Measurements from ENCODE around the gene CCDC158. TPM values are rescaled to one million over a fixed set of nuclear protein-coding genes. Genes with fewer than 3 reads are reported as not detected.

Gene CCDC158
- total and polyA plus RNA-seq, 2 donors (not counting 3 experiments of a cell fraction or from before 2014, with no cell fraction given) = not detected

DNA sequence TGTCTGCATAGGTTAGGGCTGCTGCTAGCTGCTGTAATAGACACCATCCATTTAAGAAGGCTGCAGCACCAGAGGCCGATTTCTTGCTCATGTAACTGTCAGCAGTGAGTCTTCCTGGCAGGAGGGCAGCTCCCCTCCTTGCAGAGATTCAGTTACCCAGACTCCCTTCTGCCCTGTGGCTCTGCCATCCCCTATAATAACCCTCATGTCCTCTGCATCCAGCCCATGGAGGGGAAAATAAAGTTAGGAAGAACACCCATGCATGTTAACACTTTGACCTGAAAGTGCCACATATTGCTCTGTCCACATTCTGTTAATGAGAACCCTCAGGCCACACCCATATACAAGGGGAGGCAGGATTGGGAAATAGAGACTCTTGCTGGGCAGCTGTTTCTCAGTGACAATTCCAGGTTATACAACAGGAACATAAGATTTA is 109.0 kb downstream of the CCDC158 start:
- POLR2A ChIA-PET = no interaction called here
- no peak for TF ChIP-seq JUN (IDR thresholded peaks at IDR 0.05; ENCODE audit: borderline replicate concordance, insufficient read depth, insufficient read length, low read depth)
- TF ChIP-seq MYC (IDR thresholded peaks at IDR 0.05; ENCODE audit: low read depth, low read length) = no peak
- no peak for TF ChIP-seq GATA2 (IDR thresholded peaks at IDR 0.05; ENCODE audit: insufficient read depth, insufficient read length, low read depth, low read length)
- TF ChIP-seq FOS (IDR thresholded peaks at IDR 0.05; ENCODE audit: borderline replicate concordance, insufficient read depth, low read length) = no peak
- TF ChIP-seq, protein P1, sequence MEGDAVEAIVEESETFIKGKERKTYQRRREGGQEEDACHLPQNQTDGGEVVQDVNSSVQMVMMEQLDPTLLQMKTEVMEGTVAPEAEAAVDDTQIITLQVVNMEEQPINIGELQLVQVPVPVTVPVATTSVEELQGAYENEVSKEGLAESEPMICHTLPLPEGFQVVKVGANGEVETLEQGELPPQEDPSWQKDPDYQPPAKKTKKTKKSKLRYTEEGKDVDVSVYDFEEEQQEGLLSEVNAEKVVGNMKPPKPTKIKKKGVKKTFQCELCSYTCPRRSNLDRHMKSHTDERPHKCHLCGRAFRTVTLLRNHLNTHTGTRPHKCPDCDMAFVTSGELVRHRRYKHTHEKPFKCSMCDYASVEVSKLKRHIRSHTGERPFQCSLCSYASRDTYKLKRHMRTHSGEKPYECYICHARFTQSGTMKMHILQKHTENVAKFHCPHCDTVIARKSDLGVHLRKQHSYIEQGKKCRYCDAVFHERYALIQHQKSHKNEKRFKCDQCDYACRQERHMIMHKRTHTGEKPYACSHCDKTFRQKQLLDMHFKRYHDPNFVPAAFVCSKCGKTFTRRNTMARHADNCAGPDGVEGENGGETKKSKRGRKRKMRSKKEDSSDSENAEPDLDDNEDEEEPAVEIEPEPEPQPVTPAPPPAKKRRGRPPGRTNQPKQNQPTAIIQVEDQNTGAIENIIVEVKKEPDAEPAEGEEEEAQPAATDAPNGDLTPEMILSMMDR (IDR thresholded peaks at IDR 0.05; ENCODE audit: extremely low read depth in 1 of 2, insufficient read depth in 1 of 2, low read depth in 1 of 2, low read length in 2 of 2) = no peak
- no peak for TF ChIP-seq MAX (IDR thresholded peaks at IDR 0.05; ENCODE audit: insufficient read depth, insufficient read length)
- no peak for TF ChIP-seq POLR2AphosphoS5 (IDR thresholded peaks at IDR 0.05; ENCODE audit: insufficient read depth, low read depth, low read length)
- H3K4me3 ChIP-seq (replicated peaks in 1 of 3; ENCODE audit: insufficient read depth in 1 of 3, low read depth in 1 of 3, low read length in 3 of 3) = no peak overlapping the region
- no peak overlapping the region for H3K4me2 ChIP-seq (ENCODE audit: insufficient read depth, low read length)
- no peaks in the 10 kb centered on the region for H3K9me1 ChIP-seq (replicated peaks; ENCODE audit: control insufficient read depth, extremely low read depth, insufficient read depth, low read length)
- dilution Hi-C loops (cut with MboI; ENCODE audit: extremely low pct_ligation_motif_present, low sequenced_read_pairs) (no loop called here), intact Hi-C loops (cut with micrococcal nuclease) (no loop called here)
- no peaks in the 10 kb centered on the region for H3K27me3 ChIP-seq (ENCODE audit: control insufficient read depth in 2 of 2, insufficient read depth in 2 of 2, low read length in 2 of 2)
- no peaks in the 10 kb centered on the region for H4K20me1 ChIP-seq (replicated peaks; ENCODE audit: control insufficient read depth, extremely low read depth, insufficient read depth, low read length)
- H3K36me3 ChIP-seq (ENCODE audit: control insufficient read depth in 2 of 2, extremely low read depth in 1 of 2, insufficient read depth in 2 of 2, low read length in 2 of 2) = no peaks in the 10 kb centered on the region
- no peaks in the 10 kb centered on the region for H3K79me2 ChIP-seq (ENCODE audit: control insufficient read depth, insufficient read depth, low read length)
- H3K9ac ChIP-seq (replicated peaks; ENCODE audit: extremely low read depth, insufficient read depth, low read length) = no peak overlapping the region
- no peak overlapping the region for H2AFZ ChIP-seq (ENCODE audit: low read depth, low read length)
- H3K4me1 ChIP-seq (ENCODE audit: control insufficient read depth, extremely low read depth, insufficient read depth, low read length) = peaks cover 2% of the 10 kb centered on the region
- no peaks in the 10 kb centered on the region for H3K9me3 ChIP-seq (replicated peaks; ENCODE audit: control insufficient read depth, insufficient read depth, low read length)
- H3K27ac ChIP-seq (ENCODE audit: insufficient read depth, low read depth, low read length) = no peak overlapping the region
- CTCF ChIA-PET = no interaction called here
- FAIRE-seq = no peak
- DNase-seq (ENCODE audit: low read depth, low spot score) = no peak
- BruUV-seq (replicated peaks) = no TSS peak

Measured in endothelial cell of umbilical vein (primary cell).